Trophoblast cell (in vitro differentiated cells and primary cell): ENCODE data around the gene ELOVL5.
A peak's percentile ranks its signal among the peaks of the same experiment; 100 is the strongest.

ENCODE experiments used
- DNase-seq, 2 donors: peaks; one replicate each; pipeline ENCODE4 v3.0.0-alpha.2; 2016
- H2AFZ ChIP-seq: 2 replicates; pipeline ENCODE4 v1.6.1; 2013; ENCODE audit warnings: low read length, moderate library complexity, mild to moderate bottlenecking; ENCODE audit not compliant: insufficient read depth, poor library complexity
- H2AK5ac ChIP-seq: 2 replicates; pipeline ENCODE4 v1.6.1; 2013; ENCODE audit warnings: mild to moderate bottlenecking, low read length
- H2BK120ac ChIP-seq: 2 replicates; pipeline ENCODE4 v1.6.1; 2013; ENCODE audit warnings: low read length, mild to moderate bottlenecking, moderate library complexity; ENCODE audit not compliant: insufficient read depth, poor library complexity
- H2BK12ac ChIP-seq: 2 replicates; pipeline ENCODE4 v1.6.1; 2013; ENCODE audit warnings: mild to moderate bottlenecking, low read length, moderate library complexity
- H2BK5ac ChIP-seq: 2 replicates; pipeline ENCODE4 v1.6.1; 2013; ENCODE audit warnings: low read length, low read depth, moderate library complexity, mild to moderate bottlenecking; ENCODE audit not compliant: poor library complexity
- H3K14ac ChIP-seq: 2 replicates; pipeline ENCODE4 v1.6.1; 2013; ENCODE audit warnings: mild to moderate bottlenecking, low read length
- H3K18ac ChIP-seq: 2 replicates; pipeline ENCODE4 v1.6.1; 2013; ENCODE audit warnings: mild to moderate bottlenecking, low read length
- H3K23ac ChIP-seq: 2 replicates; pipeline ENCODE4 v1.6.1; 2013; ENCODE audit warnings: low read length
- H3K27ac ChIP-seq: 2 replicates; pipeline ENCODE4 v1.5.1; 2013; ENCODE audit warnings: low read depth, mild to moderate bottlenecking, inconsistent platforms, low read length, moderate library complexity
- H3K27me3 ChIP-seq: 2 replicates; pipeline ENCODE4 v1.6.1; 2013; ENCODE audit warnings: inconsistent platforms, mild to moderate bottlenecking, low read length, moderate library complexity; ENCODE audit not compliant: insufficient read depth
- H3K36me3 ChIP-seq, 2 experiments: 1 replicate in 1 of 2; 2 replicates in 1 of 2; pipeline ENCODE4 v1.6.1; 2013; ENCODE audit warnings: low read length in 2 of 2, mild to moderate bottlenecking in 2 of 2, moderate library complexity in 1 of 2; ENCODE audit not compliant: insufficient read depth in 2 of 2, control insufficient read depth in 1 of 2
- H3K4ac ChIP-seq: 2 replicates; pipeline ENCODE4 v1.6.1; 2013; ENCODE audit warnings: low read depth, mild to moderate bottlenecking, low read length, moderate library complexity
- H3K4me1 ChIP-seq, 2 experiments: 1 replicate in 1 of 2; 2 replicates in 1 of 2; pipeline ENCODE4 v1.6.1; 2013; ENCODE audit warnings: low read length in 2 of 2, mild to moderate bottlenecking in 2 of 2, moderate library complexity in 1 of 2; ENCODE audit not compliant: insufficient read depth in 2 of 2, control insufficient read depth in 1 of 2
- H3K4me2 ChIP-seq: 2 replicates; pipeline ENCODE4 v1.6.1; 2013; ENCODE audit warnings: inconsistent platforms, mild to moderate bottlenecking, low read length, moderate library complexity
- H3K4me3 ChIP-seq: 2 replicates; pipeline ENCODE4 v1.5.1; 2013; ENCODE audit warnings: mild to moderate bottlenecking, low read depth, low read length, inconsistent platforms
- H3K79me1 ChIP-seq: one replicate; pipeline ENCODE4 v1.6.1; 2013; ENCODE audit warnings: low read length
- H3K79me2 ChIP-seq: 2 replicates; pipeline ENCODE4 v1.6.1; 2013; ENCODE audit warnings: low read length, mild to moderate bottlenecking; ENCODE audit not compliant: control insufficient read depth, insufficient read depth, poor library complexity
- H3K9ac ChIP-seq: 2 replicates; pipeline ENCODE4 v1.6.1; 2013; ENCODE audit warnings: mild to moderate bottlenecking, low read length
- H3K9me3 ChIP-seq: 2 replicates; pipeline ENCODE4 v1.6.1; 2013; ENCODE audit warnings: low read depth, mild to moderate bottlenecking, control low read depth, inconsistent platforms, low read length; ENCODE audit not compliant: insufficient read depth
- H4K12ac ChIP-seq: 2 replicates; pipeline ENCODE4 v1.6.1; 2013; ENCODE audit warnings: low read depth, mild to moderate bottlenecking, low read length, moderate library complexity
- H4K8ac ChIP-seq: 2 replicates; pipeline ENCODE4 v1.6.1; 2013; ENCODE audit warnings: low read depth, mild to moderate bottlenecking, low read length, moderate library complexity
- H4K91ac ChIP-seq: one replicate; pipeline ENCODE4 v1.6.1; 2013; ENCODE audit warnings: low read depth, mild to moderate bottlenecking, low read length, moderate library complexity
- WGBS: extraction: QIAGEN DNeasy Blood & Tissue Kit; methylation state at CpG from one replicate; pipeline ENCODE4 v1.1.7; 2013; ENCODE audit warnings: missing lambda C conversion rate; ENCODE audit not compliant: insufficient read length, insufficient coverage; ENCODE audit errors: extremely low coverage; 5-methylcytosine and 5-hydroxymethylcytosine counted together

ELOVL5 gene

DNA sequence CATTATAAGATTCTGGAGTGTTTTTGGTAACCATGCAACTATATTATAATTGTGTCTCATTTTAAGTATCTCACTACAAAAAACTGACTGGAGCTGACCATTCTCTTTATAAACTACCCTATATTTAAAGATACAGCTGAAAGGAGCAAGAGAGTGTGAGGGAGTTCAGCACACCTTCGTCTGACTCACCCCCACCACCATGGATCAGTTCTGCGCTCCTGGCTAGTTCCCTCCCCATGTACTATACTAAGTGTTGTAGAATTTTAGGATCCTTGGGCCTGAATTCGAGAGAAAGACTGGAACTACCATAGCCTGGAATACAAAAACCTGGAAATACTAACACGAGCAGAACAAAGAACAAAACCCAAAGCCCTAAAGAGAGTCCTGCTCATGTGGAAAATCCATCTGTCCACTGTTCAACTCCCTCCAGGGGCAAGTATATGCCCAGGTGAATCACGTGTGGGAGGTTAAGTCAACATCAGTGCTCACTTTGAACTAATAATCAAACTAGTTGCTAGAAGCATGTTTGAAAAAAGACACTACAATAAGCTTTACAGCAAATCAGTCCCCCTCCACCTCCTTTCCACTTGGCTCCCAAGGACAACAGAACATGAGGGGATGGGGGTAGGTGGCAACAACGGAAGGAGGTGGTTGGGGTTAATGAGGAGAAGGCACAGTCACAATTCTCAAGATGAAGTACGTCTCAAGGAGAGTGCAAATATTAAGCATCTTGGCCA lies 46.8 kb downstream of the ELOVL5 start:
- H2BK5ac ChIP-seq, result no peak overlapping the region
- H3K79me2 ChIP-seq, result no peaks in the 10 kb centered on the region
- peak overlapping the region; percentile 86 for H3K14ac ChIP-seq
- H3K36me3 ChIP-seq, result no peaks in the 10 kb centered on the region
- H3K27ac ChIP-seq, result peak overlapping the region; percentile 48
- H3K79me1 ChIP-seq, result peaks cover 2% of the 10 kb centered on the region
- peak overlapping the region; percentile 93 for H2BK12ac ChIP-seq
- no peaks in the 10 kb centered on the region for H3K9me3 ChIP-seq
- H3K27me3 ChIP-seq, result no peaks in the 10 kb centered on the region
- no peak overlapping the region for H3K23ac ChIP-seq
- H3K4me2 ChIP-seq, result no peak overlapping the region
- H3K9ac ChIP-seq, result no peak overlapping the region
- WGBS, result no CpG with 5 or more reads among the region's 7 CpGs
- DNase-seq, result peak in 1 of 2 donors; percentile 26
- no peak overlapping the region for H2AFZ ChIP-seq
- H4K12ac ChIP-seq, result no peak overlapping the region
- peak overlapping the region; percentile 94 for H3K18ac ChIP-seq
- H2BK120ac ChIP-seq, result peak overlapping the region; percentile 94
- no peak overlapping the region for H2AK5ac ChIP-seq
- peaks cover 12% of the 10 kb centered on the region in 2 experiments for H3K4me1 ChIP-seq
- no peak overlapping the region for H3K4me3 ChIP-seq
- peak overlapping the region; percentile 88 for H4K91ac ChIP-seq
- H3K4ac ChIP-seq, result peak overlapping the region; percentile 84
- peak overlapping the region; percentile 63 for H4K8ac ChIP-seq

DNA sequence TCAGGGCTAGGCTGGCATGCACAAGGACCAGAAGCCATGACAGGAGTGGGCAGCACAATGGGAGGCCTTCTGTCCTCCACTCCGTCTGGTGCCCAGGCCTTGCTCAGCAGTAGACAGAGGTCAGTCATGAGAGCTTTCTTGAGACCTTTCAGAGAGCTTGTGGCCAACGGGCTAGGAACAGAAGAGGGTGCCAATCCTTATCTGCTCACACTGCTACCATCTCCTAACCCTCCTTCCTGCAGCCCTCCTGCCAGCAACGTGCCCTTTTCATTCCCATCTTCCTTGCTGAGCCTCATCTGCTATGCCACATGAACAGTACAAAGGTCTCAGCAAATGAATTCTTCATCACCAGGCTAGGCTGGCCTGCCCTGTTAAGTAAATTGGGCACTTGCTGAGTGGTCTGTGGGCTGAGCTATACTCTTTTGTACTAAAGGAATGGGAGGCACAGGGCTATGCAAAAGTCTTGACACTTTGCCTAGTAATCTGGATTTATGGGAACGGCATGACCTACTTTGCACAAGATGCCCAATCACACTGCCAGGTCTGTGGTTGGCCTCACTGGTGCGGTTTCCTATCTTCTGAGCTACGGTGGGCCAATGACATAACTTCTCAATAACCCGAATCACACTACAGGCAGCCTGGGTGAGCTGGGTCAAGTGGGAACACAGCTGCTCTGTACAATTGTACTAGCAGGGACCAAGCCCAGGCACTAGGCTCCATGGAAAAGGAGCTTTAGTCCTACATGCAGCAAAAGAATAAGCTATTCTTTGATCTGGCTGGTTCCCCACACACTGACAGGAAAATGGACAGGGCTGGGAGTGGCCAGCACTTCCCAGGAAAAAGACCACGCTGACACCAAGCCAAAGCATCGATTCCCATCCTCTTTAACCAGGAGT lies 47.8 kb downstream of the ELOVL5 start:
- no peak overlapping the region for H2BK120ac ChIP-seq
- no peaks in the 10 kb centered on the region for H3K79me2 ChIP-seq
- no peak overlapping the region for H4K12ac ChIP-seq
- H3K4me3 ChIP-seq, result no peak overlapping the region
- no peak overlapping the region for H3K27ac ChIP-seq
- no peak overlapping the region for H2BK5ac ChIP-seq
- peak overlapping the region; percentile 61 for H2AFZ ChIP-seq
- no peaks in the 10 kb centered on the region for H3K27me3 ChIP-seq
- H3K4ac ChIP-seq, result peak overlapping the region; percentile 56
- peaks cover 13% of the 10 kb centered on the region in 2 experiments for H3K4me1 ChIP-seq
- no peak overlapping the region for H2AK5ac ChIP-seq
- no peak overlapping the region for H3K4me2 ChIP-seq
- H3K9ac ChIP-seq, result no peak overlapping the region
- no peak overlapping the region for H3K23ac ChIP-seq
- no peak overlapping the region for H3K14ac ChIP-seq
- no peaks in the 10 kb centered on the region for H3K36me3 ChIP-seq
- H3K9me3 ChIP-seq, result no peaks in the 10 kb centered on the region
- DNase-seq, result no peak
- H2BK12ac ChIP-seq, result no peak overlapping the region
- H3K79me1 ChIP-seq, result peaks cover 2% of the 10 kb centered on the region
- no peak overlapping the region for H4K8ac ChIP-seq
- H4K91ac ChIP-seq, result no peak overlapping the region
- WGBS, result no CpG with 5 or more reads among the region's 9 CpGs
- H3K18ac ChIP-seq, result peak overlapping the region; percentile 33

DNA sequence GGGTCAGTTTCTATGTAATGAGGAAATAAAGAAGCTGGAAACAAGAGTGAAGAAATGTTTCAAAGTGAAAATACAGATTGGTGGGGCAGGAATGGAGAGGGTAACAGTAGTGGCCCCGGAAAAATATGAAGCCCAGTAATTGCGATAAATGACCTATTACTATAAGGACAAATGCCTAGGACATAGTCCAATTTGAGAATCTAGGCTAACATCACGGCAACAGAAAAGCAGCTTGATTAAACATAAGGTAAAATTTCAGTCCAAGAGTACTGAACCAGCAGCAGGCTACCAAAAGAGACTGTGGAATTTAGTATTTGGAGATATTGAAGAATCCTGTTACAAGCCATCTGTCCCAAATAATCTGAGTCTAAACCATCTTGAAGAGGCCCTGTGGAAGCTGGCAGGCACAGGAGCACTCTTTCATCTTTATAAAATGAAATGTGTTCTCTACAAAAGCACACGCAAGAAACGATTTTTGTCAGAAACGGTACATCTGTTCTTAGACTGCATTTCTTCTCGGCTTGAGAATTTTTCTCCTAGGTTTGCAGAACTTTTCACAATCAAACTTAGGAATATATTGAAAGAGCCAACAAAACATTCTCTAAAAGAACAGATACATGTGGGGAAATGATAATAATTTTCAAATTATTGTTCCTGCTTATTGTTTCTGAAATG lies 49.3 kb downstream of the ELOVL5 start:
- H2AFZ ChIP-seq, result no peak overlapping the region
- DNase-seq, result no peak
- H4K8ac ChIP-seq, result no peak overlapping the region
- no peak overlapping the region for H3K27ac ChIP-seq
- no peak overlapping the region for H3K18ac ChIP-seq
- no CpG with 5 or more reads among the region's 7 CpGs for WGBS
- H3K4me3 ChIP-seq, result no peak overlapping the region
- no peaks in the 10 kb centered on the region for H3K36me3 ChIP-seq
- no peak overlapping the region for H3K9ac ChIP-seq
- H3K4me2 ChIP-seq, result no peak overlapping the region
- H3K4me1 ChIP-seq, result peaks cover 13% of the 10 kb centered on the region in 2 experiments
- H3K4ac ChIP-seq, result no peak overlapping the region
- no peak overlapping the region for H4K91ac ChIP-seq
- no peak overlapping the region for H2BK120ac ChIP-seq
- no peaks in the 10 kb centered on the region for H3K27me3 ChIP-seq
- no peaks in the 10 kb centered on the region for H3K79me2 ChIP-seq
- no peaks in the 10 kb centered on the region for H3K9me3 ChIP-seq
- no peak overlapping the region for H3K23ac ChIP-seq
- H2AK5ac ChIP-seq, result no peak overlapping the region
- no peak overlapping the region for H3K14ac ChIP-seq
- no peak overlapping the region for H4K12ac ChIP-seq
- H2BK12ac ChIP-seq, result no peak overlapping the region
- H2BK5ac ChIP-seq, result no peak overlapping the region
- peaks cover 2% of the 10 kb centered on the region for H3K79me1 ChIP-seq

DNA sequence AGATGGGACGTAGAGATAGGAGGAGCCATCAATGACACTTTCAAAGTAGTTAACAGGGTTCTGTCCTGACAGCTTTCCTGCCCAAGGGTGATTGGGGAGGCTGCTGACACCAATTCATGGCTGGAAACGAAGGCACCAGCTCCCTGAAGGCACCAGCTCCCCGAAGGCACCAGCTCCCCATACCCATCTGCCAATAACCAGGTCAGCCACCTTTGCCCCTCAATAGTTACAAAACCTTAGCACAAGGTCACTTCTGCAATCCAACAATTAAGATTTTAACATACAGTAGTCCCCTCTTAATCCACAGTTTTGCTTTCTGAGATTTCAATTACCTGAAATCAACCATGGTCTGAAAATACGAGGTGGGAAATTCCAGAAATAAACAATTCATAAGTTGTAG lies 51.7 kb downstream of the ELOVL5 start:
- Histone ChIP-seq H3K4me3 (no peak overlapping the region), H2AFZ (no peak overlapping the region), H3K14ac (no peak overlapping the region), H2AK5ac (no peak overlapping the region), H3K79me1 (no peaks in the 10 kb centered on the region), H3K9me3 (no peaks in the 10 kb centered on the region), H2BK120ac (no peak overlapping the region), H4K91ac (no peak overlapping the region), H3K9ac (no peak overlapping the region), H2BK5ac (no peak overlapping the region), H3K27ac (no peak overlapping the region), H4K8ac (no peak overlapping the region), H3K4me1 (peaks cover 12% of the 10 kb centered on the region in 2 experiments), H3K23ac (no peak overlapping the region), H3K4me2 (no peak overlapping the region), H4K12ac (no peak overlapping the region), H3K18ac (no peak overlapping the region), H3K27me3 (no peaks in the 10 kb centered on the region), H3K36me3 (no peaks in the 10 kb centered on the region), H3K79me2 (no peaks in the 10 kb centered on the region), H3K4ac (no peak overlapping the region), H2BK12ac (no peak overlapping the region)
- no CpG with 5 or more reads among the region's 4 CpGs for WGBS
- DNase-seq, result no peak
